AG04449 (cell line): ENCODE results near the gene FAM151B.
"Not testable (repeated sequence)": the region's sequence is repeated elsewhere in the genome, so short reads cannot be mapped to it uniquely, and the experiment has no call there.

ENCODE experiments used
- CTCF ChIA-PET: fragments of 350-600 bp; formaldehyde crosslinking; extraction: SDS; loops from one replicate; lab custom pipeline; 2021; ENCODE audit warnings: antibody characterized with exemption; lab: Yijun Ruan, JAX
- POLR2A ChIA-PET: fragments of 400-600, 350-600 bp; formaldehyde crosslinking; extraction: SDS; loops from one replicate; lab custom pipeline; 2020; ENCODE audit warnings: antibody characterized with exemption, inconsistent platforms; lab: Yijun Ruan, JAX
- DNase-seq: peaks from one replicate; pipeline ENCODE4 v3.0.0-alpha.2; 2010; ENCODE audit warnings: low read depth, low spot score
- H3K4me3 ChIP-seq: 2 replicates; pipeline ENCODE4 v1.5.1; 2011; ENCODE audit warnings: low read depth, mild to moderate bottlenecking, control low read depth, low read length
- TF ChIP-seq, protein P1 (sequence below): IDR thresholded peaks from one replicate; pipeline ENCODE4 v1.5.1; 2011; ENCODE audit warnings: mild to moderate bottlenecking, moderate library complexity, low read length, control low read depth, inconsistent platforms; ENCODE audit not compliant: insufficient read depth; ENCODE audit errors: missing control alignments

The FAM151B gene

DNA sequence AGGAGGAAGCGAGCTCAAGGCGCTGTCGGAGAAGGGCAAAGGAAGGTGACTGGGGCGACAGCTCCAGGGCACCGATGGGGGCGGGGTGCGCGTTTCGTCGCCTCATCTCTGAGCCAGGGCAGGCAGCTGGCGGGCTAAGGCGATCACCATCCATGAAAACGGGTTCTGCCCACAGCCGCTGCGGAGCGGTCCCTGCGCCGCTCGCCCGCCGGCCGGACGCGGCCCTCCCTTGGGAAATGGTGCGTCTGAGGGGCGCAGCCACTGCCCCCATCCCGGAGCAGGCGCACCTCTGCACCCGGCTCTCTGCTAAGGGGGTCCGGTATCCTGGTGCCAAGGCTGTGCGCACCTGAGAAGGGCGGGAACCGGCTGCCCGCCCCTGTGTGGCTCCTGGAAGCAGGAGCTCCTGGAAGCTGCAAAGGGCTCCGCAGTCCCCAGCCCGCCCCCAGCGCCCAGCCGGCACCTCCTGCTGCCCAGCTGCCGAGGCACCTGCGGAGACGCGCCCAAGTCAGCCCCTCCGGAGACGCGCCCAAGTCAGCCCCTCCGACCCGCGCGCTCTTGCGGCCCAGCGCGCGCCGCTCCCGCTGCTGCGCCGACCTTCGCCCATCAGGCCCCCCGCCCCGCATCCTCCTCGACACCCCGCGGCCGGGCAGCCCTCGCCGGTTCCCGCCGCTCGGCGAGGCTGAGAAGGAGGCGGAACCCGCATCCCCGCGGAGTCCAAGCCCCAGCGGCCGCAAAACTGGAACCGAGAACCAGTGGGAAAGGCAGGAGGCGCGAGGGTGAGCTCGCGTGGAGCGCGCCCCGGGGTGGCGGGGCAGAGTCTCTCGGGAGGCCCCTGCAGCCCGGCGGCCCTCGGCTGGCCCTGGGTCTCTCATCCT lies 81.4 kb downstream of the FAM151B start:
- POLR2A ChIA-PET: no interaction called here
- CTCF ChIA-PET: no interaction called here
- TF ChIP-seq, protein P1, sequence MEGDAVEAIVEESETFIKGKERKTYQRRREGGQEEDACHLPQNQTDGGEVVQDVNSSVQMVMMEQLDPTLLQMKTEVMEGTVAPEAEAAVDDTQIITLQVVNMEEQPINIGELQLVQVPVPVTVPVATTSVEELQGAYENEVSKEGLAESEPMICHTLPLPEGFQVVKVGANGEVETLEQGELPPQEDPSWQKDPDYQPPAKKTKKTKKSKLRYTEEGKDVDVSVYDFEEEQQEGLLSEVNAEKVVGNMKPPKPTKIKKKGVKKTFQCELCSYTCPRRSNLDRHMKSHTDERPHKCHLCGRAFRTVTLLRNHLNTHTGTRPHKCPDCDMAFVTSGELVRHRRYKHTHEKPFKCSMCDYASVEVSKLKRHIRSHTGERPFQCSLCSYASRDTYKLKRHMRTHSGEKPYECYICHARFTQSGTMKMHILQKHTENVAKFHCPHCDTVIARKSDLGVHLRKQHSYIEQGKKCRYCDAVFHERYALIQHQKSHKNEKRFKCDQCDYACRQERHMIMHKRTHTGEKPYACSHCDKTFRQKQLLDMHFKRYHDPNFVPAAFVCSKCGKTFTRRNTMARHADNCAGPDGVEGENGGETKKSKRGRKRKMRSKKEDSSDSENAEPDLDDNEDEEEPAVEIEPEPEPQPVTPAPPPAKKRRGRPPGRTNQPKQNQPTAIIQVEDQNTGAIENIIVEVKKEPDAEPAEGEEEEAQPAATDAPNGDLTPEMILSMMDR: no peak
- no peak for DNase-seq
- H3K4me3 ChIP-seq: peak overlapping the region; percentile 40

DNA sequence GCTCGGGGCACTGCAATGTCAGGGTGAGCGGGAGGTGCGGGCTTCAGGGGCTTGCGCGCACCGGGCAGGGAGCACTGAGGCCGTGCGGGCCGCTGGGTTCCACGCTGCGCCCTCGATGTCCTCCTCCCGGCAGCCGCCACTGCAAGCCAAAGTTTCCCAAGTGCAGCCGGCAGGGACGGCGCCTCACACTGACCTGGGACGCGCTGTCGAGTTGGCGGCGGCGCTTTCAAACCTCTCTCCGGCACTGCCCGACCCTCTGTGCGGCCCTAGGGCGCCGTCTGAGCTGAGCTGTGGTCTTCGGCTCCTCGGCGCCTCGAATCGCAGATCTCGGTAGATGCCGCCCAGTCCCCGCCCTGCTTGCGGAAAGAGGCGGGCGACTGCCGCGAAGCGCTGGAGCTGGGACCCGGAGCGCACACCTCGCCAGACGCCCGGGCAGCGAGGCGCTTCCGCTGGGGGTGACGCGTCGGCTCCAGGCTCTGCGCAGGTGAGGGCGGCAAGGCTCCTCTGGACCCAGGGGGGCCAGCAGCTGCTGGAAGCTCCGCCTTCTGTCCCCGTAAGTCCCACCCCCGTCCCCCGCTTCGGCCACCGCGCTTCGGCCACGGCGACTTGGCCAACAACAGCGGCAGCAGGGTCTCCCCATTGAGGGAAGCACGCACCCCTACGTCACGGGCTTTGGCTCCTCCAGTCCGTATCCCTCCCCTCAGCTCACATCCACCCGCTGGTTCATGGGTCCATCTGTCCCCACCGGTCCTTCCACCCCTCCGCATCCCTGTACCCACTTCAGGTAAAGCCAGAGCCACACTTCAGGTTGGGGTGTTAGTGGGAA lies 82.3 kb downstream of the FAM151B start, which contains the start of gene ANKRD34B:
ANKRD34B (minus strand) TSS at position 320 of the 826 bp plus-strand sequence. CDS start 10,261 bp downstream, outside the sequence.
- DNase-seq: no peak
- ChIA-PET CTCF (no interaction called here), POLR2A (no interaction called here)
- H3K4me3 ChIP-seq: peak within 1 kb of the TSS; percentile 40
- TF ChIP-seq, protein P1: no peak

DNA sequence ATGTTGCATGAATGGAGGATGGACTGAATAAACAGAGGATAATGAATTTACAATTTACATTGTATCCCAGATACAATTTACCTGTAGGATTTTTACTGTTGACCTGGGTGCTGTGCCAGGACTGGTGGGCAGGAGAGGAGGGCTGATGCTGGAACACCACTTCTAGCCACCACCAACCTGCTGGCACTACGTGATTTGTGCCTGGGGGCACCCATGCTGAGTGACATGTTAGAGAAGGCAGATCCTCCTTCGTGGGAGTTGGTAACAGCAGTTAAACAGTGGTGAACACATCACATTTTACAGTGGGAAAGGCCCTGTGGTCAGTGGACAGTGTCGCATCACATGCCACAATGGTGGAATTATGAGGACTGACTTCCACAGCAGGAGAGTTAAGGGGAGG lies 85.2 kb downstream of the FAM151B start:
- POLR2A ChIA-PET: no interaction called here
- CTCF ChIA-PET: no interaction called here
- no peak overlapping the region for H3K4me3 ChIP-seq
- DNase-seq: no peak
- TF ChIP-seq, protein P1: no peak

DNA sequence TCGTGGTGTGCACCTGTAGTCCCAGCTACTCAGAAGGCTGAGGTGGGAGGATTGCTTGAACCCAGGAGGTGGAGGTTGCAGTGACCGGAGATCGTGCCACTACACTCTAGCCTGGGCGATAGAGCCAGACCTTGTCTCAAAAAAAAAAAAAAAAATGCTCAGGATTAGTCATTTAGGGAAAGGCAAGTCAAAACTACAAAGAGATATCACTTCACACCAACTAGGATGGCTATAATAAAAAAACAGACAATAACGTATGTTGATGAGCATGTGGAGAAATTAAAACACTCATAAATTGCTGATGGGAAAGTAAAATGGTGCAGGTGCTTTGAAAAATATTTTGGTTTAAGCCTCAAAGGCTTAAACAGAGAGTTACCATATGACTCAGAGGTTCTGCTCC lies 88.5 kb downstream of the FAM151B start:
- DNase-seq: no peak
- ChIA-PET CTCF (no interaction called here), POLR2A (no interaction called here)
- no peak overlapping the region for H3K4me3 ChIP-seq
- TF ChIP-seq, protein P1: no peak

DNA sequence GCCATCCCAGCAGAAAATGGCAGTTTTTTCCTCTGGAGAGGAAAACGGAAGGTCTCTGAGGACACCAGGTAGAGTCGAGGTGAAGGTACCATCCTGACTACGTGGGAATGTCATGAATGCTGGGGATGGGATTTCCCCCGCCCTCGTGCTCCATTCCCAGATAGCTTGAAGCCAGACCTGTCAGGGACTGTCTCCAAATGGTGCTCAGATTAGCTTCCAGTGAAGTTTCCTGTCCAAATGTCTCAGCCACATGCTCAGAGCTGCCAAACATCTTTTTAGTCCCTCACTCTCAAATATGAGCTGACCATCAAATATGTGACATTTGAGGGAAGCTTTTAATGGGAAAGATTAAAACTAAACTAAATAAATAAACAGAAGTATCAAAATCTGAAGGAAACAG lies 89.8 kb downstream of the FAM151B start:
- DNase-seq: no peak
- POLR2A ChIA-PET: no interaction called here
- CTCF ChIA-PET: no interaction called here
- TF ChIP-seq, protein P1: no peak
- no peak overlapping the region for H3K4me3 ChIP-seq

DNA sequence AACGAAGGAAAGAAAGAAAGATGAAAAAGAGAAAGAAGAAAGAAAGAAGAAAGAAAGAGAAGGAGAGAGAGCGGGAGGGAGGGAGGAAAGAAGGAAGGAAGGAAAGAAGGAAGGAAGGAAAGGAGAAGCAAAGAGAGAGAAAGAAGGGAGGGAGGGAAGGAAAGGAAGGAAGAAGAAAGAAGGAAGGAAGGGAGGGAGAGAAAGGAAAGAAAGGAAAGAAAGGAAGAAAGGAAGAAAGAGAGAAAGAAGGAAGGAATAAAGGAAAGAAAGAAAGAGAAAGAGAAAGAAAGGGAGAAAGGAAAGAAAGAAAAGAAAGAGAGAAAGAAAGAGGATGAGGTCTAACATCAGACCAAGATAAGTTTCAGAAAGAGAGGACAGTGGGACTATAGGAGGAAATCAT lies 91.2 kb downstream of the FAM151B start:
- no peak for DNase-seq
- ChIA-PET CTCF (no interaction called here), POLR2A (no interaction called here)
- no peak overlapping the region for H3K4me3 ChIP-seq
- TF ChIP-seq, protein P1: no peak

DNA sequence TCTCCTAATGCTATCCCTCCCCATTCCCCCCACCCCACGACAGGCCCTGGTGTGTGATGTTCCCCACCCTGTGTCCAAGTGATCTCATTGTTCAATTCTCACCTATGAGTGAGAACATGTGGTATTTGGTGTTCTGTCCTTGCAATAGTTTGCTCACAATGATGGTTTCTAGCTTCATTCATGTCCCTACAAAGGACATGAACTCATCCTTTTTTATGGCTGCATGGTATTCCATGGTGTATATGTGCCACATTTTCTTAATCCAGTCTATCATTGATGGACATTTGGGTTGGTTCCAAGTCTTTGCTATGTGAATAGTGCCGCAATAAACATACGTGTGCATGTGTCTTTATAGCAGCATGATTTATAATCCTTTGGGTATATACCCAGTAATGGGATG lies 92.4 kb downstream of the FAM151B start:
- DNase-seq, POLR2A ChIA-PET, CTCF ChIA-PET, H3K4me3 ChIP-seq: not testable (repeated sequence)
